ENCODE results near the gene KRTAP5-10.
"Not testable (repeated sequence)": the region's sequence is repeated elsewhere in the genome, so short reads cannot be mapped to it uniquely, and the experiment has no call there.

Gene KRTAP5-10

DNA sequence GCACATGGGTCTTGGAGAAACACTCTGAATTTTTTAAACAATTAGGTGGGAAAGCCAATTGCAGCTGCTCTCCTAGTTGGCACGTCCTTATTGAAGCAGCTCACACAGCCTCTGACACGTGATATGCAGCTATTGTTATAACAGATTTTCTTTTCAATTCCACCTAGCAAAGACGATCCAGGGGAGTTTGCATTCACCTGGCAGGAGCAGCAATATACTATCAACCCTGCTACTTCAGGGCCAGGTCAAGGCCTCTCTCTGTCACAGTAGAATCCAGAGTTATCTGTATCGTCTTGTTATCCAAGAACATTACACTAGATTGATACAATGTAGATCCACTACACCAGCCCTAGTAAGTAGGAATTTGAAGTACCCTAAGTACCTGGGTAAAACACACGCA lies 9.1 kb downstream of the KRTAP5-10 start:
- no peak for DNase-seq

DNA sequence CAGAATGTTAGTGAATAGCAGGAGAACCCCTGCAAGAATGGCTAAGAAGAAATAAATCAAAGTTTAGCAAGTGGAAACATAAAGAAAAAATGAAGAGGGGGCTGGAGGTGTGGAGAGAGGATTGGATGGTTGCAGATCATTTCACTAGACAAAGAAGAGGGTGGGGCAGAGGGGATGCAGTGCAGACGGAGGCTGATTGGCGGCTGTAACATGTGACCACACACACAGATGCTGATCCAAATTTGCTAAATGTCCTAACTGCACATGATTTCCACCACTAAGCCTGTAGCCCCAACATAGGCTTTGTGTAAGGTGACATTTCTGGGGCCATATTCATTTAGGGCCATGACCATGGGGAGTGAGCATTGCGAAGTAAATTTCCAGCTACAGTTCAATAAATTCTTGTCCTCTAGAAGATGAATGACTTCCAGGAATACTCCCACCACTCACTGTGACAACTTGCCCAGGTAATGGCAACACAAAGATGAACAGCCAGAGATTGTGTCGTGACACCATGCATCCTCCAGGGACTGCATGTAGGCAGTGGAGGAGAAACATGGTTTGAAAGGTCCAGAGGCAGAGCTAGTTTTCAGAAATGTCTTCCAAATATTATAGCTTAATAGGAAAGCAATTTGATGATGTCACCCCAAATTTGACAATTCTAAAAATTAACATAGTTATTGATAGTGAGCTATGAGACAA lies 10.5 kb downstream of the KRTAP5-10 start:
- no peak for DNase-seq

DNA sequence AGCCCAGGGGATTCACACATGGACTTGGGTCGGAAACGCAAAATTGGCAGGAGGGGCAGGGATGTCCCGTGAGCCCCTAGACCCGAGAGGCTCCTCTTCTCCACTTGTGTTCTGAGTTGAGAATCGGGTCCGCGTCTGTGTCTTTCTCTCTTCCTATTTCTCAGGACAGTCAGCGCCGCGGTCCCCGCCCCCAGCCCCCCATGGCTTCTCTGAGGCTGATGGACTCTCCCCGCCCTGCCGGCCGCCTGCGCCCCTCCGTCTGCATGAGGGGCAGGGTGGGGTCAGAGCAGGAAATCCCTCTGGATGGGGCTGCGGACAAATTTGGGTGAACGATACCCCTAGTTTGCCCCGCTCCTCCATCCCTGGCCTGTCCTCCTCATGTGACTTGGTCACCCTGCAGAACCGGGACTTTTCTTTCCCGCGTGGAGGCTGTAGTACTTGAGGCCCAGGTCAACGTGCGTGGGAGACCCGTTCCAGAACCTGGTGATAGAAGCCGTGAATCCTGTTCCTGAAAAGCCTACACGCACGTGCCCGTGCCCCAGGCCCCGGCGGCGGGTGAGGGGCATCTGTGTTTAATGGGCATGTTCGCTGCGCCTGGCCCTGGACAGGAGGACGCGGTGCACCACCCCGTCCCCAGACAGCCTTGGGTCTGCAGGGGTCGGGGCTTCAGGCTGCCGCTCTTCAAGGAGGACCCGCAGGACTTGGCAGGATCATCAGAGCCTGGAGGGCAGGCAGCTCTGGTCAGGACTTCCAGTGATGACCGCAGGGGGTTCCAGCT lies 11.5 kb downstream of the KRTAP5-10 start:
- not testable (repeated sequence) for DNase-seq

DNA sequence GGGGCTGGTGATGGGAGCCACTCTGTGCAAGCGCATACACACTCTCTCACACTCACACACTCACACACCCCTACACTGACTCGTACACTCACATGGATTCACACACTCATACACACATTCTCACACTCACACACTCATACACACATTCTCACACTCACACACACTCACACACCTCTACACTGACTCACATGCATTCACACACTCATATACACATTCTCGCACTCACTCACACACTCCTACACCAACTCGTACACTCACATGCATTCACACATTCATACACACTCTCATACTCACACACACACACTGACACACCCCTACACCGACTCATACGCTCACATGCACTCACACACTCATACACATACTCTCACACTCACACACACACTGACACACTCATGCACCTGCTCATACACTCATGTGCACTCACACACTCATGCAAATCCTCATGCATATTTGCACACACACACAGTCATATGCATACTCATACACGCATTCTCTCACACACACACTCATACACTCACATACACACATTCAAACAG lies 12.2 kb downstream of the KRTAP5-10 start:
- DNase-seq: no peak

DNA sequence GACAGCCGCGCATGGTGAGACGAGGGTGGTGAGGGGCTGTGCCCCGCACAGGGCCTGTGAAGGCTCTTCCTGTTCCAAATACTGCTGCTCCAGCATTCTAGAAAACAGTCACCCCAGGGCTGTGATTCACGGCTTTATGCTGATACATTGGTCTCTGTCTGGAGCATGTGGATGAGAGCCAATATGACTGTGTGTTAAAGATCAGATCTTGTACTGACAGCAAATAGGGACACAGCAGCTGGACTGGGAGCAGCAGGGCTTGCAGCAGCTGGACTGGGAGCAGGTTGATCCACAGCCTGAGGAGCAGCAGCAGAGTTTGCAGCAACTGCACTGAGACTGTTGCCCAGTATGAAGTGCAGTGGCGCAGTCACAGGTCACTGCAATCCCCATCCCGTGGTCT lies 14.2 kb downstream of the KRTAP5-10 start:
- not testable (repeated sequence) for DNase-seq

DNA sequence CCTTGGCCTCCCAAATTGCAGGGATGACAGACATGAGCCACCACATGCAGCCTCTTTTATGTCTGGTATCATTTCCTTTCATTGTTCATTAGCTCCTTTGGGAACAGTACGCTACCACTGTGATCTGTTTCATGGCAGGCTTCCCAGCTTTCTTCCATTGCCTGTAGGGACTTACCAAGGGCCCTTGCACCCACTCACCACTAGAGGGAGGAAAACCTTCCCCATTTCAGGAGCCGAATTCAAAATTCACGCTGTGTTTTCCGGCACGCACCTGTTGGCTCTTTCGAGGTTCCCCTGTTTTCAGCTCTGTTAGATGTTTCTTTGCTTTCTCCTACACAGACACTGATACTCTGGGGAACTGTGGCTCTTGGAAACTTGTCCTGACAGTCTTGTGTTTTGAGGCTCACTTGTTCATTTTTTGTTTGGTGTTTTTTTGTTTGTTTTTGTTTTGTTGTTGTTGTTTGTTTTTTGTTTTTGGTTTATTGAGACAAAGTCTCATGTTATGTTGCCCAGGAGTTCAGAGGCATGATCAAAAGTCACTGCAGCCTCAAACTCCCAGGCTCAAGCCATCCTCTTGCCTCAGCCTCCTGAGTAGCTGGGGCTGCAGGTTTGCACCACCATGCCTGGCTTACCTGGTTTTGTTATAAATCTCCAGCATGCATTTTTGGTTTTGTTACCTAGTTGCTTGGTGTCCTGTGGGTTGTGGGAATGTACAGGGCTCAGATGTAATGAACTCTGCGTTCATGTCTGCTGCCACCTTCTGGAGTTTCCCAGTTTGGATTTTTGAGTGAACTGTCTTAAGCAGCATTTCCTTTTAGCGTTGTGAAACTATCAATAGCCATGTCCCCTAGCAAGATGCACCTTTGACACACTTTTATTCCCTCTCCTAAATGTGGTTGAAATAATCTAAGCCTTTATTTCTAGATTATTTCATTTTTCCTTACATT lies 15.0 kb downstream of the KRTAP5-10 start:
- peak; percentile 78 for DNase-seq

DNA sequence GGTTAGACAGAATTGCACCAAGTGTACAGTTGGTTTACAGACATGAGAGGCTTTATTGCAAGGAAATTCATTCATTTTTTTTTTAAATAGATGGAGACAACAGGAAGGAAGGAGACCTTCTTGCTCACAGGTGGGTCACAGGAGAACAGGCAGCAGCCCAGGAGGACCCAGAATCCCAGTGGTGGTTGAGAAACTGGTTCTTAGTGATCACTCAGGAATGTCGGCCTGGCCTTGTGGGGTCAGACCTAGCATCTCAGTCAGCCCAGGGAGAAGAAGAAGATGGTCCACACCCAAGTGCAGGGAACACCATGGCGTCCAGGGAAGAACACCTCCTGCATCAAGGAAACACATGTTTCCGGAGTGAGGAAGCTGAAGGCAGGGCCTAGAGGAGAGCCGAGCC lies 16.5 kb downstream of the KRTAP5-10 start:
- no peak for DNase-seq

DNA sequence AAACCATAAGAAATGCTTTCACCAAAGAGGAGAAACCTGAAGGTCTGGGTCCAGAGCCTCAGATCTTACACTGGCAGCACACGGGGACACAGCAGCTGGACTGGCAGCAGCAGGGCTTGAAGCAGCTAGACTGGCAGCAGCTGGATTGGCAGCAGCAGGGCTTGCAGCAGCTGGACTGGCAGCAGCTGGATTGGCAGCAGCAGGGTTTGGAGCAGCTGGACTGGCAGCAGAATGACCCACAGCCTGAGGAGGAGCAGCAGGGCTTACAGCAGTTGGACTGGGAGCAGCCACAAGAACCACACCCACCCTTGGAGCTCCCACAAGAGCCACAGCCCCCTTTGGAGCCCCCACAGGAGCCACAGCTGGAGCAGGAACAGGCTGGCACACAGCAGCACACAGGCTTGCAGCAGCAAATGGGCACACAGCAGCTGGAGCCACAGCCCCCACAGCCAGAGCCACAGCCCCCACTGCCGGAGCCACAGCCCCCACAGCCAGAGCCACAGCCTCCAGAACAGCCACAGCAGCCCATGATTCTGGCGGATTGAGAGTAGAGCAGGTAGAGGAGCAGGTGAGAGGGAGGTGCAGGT lies 17.0 kb downstream of the KRTAP5-10 start, which contains the start of gene KRTAP5-11:
Gene KRTAP5-11, minus strand, starts transcription at position 567 of the 587 bp plus-strand sequence. Its CDS starts 38 bp downstream, at position 529.
- DNase-seq: no peak

DNA sequence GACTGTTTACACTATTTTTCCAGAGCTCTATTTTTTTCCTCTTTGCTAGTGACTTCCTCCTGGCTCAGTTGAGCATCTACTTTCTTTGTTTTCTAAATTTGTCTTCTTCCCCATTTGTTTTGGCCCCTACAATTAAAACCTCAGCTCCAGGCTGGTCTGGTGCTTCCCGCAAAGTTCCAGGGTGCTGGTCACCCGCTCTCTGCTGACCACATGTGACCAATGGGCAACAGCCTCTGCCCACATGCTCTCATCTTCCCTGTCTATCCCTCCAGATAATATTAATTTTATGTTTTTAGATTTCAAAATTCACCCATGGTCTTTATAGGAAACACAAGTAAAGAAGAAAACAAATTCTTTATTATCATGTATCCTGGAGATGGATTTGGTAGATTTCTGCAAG lies 17.6 kb downstream of the KRTAP5-10 start:
- DNase-seq: not testable (repeated sequence)

DNA sequence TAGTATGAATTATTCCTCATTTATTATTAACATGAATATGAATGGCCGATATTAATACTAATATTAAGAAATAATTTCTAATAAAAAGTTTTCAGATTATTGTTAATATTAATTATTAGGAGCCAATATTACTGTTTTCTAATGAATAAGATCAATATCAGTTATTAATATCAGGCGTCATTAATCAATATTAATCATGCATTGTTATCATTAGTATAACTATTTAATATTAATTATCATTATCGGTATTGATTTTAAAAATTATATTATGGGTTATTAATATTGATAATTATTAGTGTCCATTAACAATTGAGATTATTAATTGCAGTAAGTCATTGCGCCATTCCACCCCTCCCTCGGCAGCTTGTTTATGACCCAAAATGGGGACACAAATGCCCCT lies 20.3 kb downstream of the KRTAP5-10 start:
- DNase-seq: not testable (repeated sequence)

DNA sequence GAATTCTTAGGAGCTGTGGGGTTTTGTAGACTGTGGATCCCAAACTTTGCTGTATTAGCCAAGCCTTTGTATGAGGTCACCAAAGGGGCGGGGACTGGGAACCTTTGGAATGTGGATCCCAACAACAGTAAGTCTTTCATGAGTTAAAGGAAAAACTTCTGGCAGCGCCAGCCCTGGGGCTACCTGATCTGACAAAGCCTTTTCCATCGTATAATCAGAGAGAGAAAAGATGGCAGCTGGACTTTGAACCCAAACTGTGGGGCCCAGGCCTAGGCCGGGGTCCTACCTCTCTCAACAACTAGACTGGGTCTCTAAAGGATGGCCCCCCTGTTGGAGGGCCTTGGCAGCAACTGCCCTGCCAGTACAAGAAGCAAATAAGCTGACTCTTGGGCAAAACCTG lies 23.0 kb downstream of the KRTAP5-10 start:
- not testable (repeated sequence) for DNase-seq

DNA sequence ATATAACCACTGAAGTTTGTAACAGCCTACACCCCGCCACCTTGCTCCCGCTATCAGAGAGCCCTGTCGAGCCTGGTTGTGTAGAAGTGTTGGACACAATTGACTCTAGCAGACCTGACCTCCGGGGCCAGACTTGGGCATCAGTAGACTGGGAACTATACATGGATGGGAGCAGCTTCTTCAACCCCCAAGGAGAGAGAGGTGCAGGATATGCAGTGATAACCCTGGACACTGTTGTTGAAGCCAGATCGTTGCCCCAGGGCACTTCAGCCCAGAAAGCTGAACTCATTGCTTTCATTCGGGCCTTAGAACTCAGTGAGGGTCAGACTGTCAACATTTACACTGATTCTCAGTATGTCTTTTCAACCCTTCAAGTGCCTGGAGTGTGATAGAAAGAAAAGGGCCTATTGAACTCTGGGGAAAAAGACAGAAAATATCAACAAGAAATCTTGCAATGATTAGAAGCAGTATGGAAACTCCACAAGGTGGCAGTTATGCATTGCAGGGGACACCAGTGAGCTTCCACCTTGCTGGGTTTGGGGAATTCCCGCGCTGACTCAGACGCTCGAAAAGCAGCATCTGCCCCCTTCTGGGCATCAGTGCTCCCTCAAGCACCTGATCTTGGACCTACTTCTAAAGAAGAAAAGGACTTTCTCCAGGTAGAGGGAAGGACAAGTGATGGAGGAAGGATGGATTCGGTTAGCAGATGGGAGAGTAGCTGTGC lies 23.6 kb downstream of the KRTAP5-10 start:
- DNase-seq: not testable (repeated sequence)

DNA sequence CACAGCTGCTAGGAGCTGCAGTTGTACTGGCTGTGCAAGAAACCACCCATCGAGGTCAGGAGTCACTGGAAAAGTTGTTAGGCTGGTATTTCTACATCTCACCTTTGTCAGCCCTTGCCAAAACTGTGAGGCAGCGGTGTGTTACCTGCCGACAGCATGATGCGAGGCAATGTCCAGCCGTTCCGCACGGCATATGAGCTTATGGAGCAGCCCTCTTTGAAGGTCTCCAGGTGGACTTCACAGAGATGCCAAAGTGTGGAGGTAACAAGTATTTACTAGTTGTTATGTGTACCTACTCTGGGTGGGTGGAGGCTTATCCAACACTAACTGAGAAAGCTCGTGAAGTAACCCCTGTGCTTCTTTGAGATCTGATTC lies 24.2 kb downstream of the KRTAP5-10 start:
- not testable (repeated sequence) for DNase-seq

DNA sequence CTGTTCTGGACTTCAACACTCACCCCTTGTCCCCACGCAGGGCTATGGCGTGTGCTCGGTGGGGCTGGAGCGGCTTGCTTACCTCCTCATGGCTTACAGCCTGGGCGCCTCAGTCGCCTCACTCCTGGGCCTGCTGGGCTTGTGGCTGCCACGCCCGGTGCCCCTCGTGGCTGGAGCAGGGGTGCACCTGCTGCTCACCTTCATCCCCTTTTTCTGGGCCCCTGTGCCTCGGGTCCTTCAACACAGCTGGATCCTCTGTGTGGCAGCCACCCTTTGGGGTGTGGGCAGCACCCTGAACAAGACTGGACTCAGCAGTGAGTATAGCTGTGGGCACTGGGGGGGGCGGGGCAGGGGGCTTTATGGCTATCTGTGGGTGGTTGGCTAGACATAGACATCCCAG lies 37.9 kb downstream of the KRTAP5-10 start:
- not testable (repeated sequence) for DNase-seq

DNA sequence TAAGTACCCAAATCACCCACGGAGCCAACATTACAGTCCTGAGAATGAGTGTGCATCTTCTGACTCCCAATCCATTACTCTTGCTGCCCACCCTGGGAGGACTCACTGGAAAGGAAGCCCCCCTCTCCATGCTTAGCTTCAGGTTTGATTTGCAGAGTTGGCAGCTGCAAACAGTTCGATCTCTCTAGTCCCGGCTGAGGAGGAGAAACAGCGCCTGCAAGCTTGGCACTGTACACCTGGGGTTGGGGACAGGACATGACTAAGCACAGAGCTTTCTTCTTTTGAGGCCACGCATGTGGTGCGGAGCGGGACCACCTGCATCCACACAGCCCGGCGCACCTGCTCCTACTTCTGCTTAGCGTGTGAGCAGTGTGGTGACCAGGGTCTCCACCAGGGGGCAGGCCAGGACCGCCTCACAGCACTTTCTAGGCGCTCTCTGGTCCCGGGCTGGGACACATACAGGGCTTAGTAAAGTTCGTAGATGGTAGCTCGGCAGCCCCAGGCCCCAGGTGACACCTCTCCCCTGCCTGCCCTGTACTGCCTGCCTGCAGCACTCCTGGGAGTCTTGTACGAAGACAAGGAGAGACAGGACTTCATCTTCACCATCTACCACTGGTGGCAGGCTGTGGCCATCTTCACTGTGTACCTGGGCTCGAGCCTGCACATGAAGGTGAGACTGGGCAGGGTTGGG lies 39.6 kb downstream of the KRTAP5-10 start:
- DNase-seq: not testable (repeated sequence)

DNA sequence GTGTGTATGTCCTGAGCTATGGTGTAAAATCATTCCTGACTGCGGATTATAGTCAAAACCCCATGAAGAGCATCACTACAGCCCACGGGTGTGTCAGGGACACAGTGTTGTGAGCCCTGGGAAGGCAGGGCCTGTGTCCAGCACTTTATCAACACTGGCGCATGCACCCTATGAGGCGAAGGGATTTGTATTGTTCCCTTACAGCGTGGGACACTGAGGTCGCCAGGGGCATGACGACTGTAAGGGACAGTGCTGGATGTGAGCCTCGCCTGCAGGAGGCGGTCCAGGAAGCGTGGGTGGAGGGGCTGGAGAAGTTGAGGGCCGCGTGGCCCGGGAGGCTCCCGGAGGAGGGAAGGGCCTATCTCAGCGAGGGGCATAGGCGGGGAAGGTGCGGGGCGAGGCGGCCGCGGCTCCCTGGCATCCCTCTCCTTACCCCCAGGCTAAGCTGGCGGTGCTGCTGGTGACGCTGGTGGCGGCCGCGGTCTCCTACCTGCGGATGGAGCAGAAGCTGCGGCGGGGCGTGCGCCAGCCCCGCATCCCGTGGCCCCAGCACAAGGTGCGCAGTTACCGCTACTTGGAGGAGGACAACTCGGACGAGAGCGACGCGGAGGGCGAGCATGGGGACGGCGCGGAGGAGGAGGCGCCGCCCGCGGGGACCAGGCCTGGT lies 41.6 kb downstream of the KRTAP5-10 start:
- DNase-seq: not testable (repeated sequence)

DNA sequence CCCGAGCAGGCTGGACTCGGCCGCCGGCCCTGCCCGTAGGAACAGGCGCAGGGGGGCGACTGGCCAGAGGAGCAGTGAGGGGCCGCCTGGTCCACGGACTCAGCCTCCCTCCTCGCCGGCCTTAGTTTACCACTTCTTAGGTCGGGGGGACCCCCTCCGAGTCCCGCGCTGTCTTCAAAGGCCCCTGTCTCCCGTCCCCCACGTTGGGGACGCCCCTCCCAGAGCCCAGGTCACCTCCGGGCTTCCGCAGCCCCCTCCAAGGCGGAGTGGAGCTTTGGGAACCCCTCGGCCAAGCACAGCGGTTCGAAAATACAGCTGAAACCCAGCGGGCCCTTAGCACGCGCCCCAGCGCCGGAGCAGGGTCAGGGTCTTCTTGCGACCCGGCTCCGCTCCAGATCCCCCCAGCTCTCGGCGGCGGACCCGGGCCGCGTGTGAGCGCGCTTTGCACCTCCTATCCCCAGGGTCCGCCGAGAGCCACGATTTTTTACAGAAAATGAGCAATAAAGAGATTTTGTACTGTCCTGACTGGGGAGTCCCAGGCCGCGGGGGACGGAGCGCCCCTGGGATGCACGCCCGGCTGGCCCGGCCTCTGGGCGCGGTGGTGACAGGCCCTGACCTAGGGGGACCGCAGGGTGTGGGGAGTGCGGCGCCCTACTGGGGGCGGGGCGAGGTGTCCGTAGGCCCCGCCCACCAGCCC lies 42.3 kb downstream of the KRTAP5-10 start:
- not testable (repeated sequence) for DNase-seq

DNA sequence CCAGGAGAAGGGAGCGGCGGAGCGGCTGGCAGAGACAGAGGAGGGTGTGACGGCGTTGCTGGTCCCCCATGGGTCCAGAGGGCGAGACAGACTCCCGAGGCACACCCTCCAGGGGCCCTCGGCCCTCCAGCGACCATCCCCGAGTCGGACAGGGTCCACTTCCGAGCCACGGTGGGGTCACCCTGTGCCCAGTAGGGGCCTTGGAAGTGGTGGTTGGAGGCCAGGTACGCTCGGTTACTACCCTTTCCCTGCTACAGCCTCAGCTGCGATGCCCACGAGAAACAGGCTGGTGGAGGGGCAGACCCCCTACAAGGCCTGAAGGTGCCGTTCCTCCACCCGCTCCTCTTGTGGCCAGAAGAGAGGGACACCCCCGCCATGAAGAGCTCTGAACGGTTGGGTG lies 42.9 kb downstream of the KRTAP5-10 start:
- DNase-seq: not testable (repeated sequence)

DNA sequence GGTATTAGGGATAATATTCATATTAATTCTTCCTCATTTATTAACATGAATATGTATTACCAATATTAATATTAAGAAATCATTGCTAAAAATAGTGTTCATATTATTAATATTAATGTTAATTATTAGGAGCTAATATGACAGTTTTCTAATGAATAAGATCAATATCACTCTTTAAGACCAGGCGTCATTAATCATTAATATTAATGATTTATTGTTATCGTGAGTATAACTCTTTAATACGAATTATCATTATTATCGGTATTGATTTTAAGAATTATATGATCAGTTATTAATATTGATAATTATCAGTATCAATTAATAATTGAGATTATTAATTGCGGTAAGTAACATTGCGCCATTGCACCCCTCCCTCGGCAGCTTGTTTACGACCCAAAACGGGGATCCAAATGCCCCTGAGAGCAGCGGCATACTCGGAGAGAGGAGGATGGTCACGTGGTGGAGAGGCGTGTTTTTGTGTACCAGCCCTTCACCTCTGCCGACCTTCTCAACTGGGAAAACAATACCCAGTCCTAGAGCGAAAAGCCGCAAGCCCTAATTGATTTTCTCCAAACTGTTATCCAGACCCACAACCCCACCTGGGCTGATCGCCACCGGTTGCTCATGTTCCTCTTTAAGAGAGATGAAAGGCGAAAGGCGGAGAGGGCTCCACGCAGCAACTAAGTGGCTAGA lies 46.0 kb downstream of the KRTAP5-10 start:
- DNase-seq: not testable (repeated sequence)
